Upper lobe of right lung (tissue), 1 donor: Measurements from ENCODE around the gene GPATCH1. TPM values are rescaled to one million over a fixed set of nuclear protein-coding genes. Genes with fewer than 3 reads are reported as not detected.

ENCODE experiments used
- ATAC-seq: fragments of 200-7000 bp; cut with Tn5 transposase; one replicate; pipeline ENCODE4 v1.9.1; 2020; ENCODE audit warnings: mild to moderate bottlenecking, moderate library complexity
- DNase-seq: peaks from one replicate; pipeline ENCODE4 v3.0.0-alpha.2; 2020
- H3K27ac ChIP-seq: fragments of 200-600 bp; one replicate; pipeline ENCODE4 v1.8.0; 2022
- H3K27me3 ChIP-seq: fragments of 200-600 bp; one replicate; pipeline ENCODE4 v1.8.0; 2022; ENCODE audit warnings: mild to moderate bottlenecking
- H3K36me3 ChIP-seq: fragments of 200-600 bp; one replicate; pipeline ENCODE4 v1.8.0; 2022
- H3K4me1 ChIP-seq: fragments of 200-600 bp; one replicate; pipeline ENCODE4 v1.8.0; 2022
- H3K4me3 ChIP-seq: fragments of 200-600 bp; one replicate; pipeline ENCODE4 v1.8.0; 2022; ENCODE audit warnings: mild to moderate bottlenecking
- H3K9me3 ChIP-seq: fragments of 200-600 bp; one replicate; pipeline ENCODE4 v1.8.0; 2022
- CTCF ChIP-seq: fragments of 200-600 bp; IDR thresholded peaks from one replicate; pipeline ENCODE4 v1.8.0; 2022; ENCODE audit warnings: antibody characterized with exemption
- intact Hi-C: fragments of 100-400 bp; cut with DNase I; formaldehyde crosslinking; loops from one replicate; pipeline ENCODE4 v1.11.0; 2022
- total RNA-seq: library from RNA; stranded (reverse); fragmentation: NEBNext Ultra II Directional; extraction: Animal tissue kit (Norgen Biotek cat#: 25700); gene quantifications from one replicate; pipeline ENCODE4 v1.2.1, GENCODE V29; 2021
- donor health status: DM: no; HTN: yes; CAD: no; lungs with severe emphysema.

Gene GPATCH1
- total RNA-seq, 1 donor from 2014 or later: 7.0 TPM

- Histone ChIP-seq H3K27ac (no peak overlapping the region), H3K4me1 (no peaks in the 10 kb centered on the region), H3K27me3 (no peaks in the 10 kb centered on the region), H3K4me3 (no peak overlapping the region), H3K9me3 (no peaks in the 10 kb centered on the region), H3K36me3 (peaks cover 53% of the 10 kb centered on the region)
- no peak for TF ChIP-seq CTCF
- ATAC-seq (no peak), DNase-seq (no peak)
- intact Hi-C loops: no loop called here
Observed at GRCh38 chr19:33129901-33130300, 48.9 kb downstream of the GPATCH1 start.

GRCh38 chr19:33130433-33130832, 49.5 kb downstream of the GPATCH1 start:
- H3K4me3 ChIP-seq: no peak overlapping the region
- DNase-seq (no peak), ATAC-seq (no peak)
- no peak for TF ChIP-seq CTCF
- H3K27ac ChIP-seq: no peak overlapping the region
- no peaks in the 10 kb centered on the region for H3K9me3 ChIP-seq
- no peaks in the 10 kb centered on the region for H3K4me1 ChIP-seq
- peaks cover 47% of the 10 kb centered on the region for H3K36me3 ChIP-seq
- H3K27me3 ChIP-seq: peaks cover 5% of the 10 kb centered on the region
- intact Hi-C loops: no loop called here

- intact Hi-C loops: no loop called here
- no peaks in the 10 kb centered on the region for H3K9me3 ChIP-seq
Observed at GRCh38 chr19:33132021-33132420, 51.0 kb downstream of the GPATCH1 start, which contains the start of gene WDR88. TSS of gene WDR88 (plus strand) at chr19:33132114. CDS start at chr19:33132170, 56 bp downstream.

GRCh38 chr19:33132425-33132824, 51.4 kb downstream of the GPATCH1 start:
- intact Hi-C loops: no loop called here
- no peak overlapping the region for H3K27ac ChIP-seq
- no peaks in the 10 kb centered on the region for H3K4me1 ChIP-seq
- peaks cover 15% of the 10 kb centered on the region for H3K27me3 ChIP-seq
- DNase-seq (no peak), ATAC-seq (peak; percentile 43)
- no peaks in the 10 kb centered on the region for H3K9me3 ChIP-seq
- no peak for TF ChIP-seq CTCF
- peaks cover 35% of the 10 kb centered on the region for H3K36me3 ChIP-seq
- H3K4me3 ChIP-seq: no peak overlapping the region

More at GRCh38 chr19:33132021-33132420, 51.0 kb downstream of the GPATCH1 start, which contains the start of gene WDR88:
- Histone ChIP-seq H3K4me3 (no peak within 1 kb of the TSS), H3K4me1 (no peaks in the 10 kb centered on the region), H3K27ac (no peak within 1 kb of the TSS), H3K27me3 (peaks cover 15% of the 10 kb centered on the region), H3K36me3 (peaks cover 39% of the 10 kb centered on the region)
- no peak for TF ChIP-seq CTCF
- peak; percentile 29 for ATAC-seq
- DNase-seq: no peak

GRCh38 chr19:33133438-33134031, 52.6 kb downstream of the GPATCH1 start:
- no peak overlapping the region for H3K27ac ChIP-seq
- H3K27me3 ChIP-seq: peaks cover 15% of the 10 kb centered on the region
- peaks cover 24% of the 10 kb centered on the region for H3K36me3 ChIP-seq
- no peak overlapping the region for H3K4me3 ChIP-seq
- no peak for ATAC-seq
- no peaks in the 10 kb centered on the region for H3K9me3 ChIP-seq
- no peak for DNase-seq
- TF ChIP-seq CTCF: no peak
- intact Hi-C loops: no loop called here
- no peaks in the 10 kb centered on the region for H3K4me1 ChIP-seq
